GM12801 (cell line): ENCODE data around the gene CAMK2D.

Experiments used
- TF ChIP-seq, protein P1 (sequence below): IDR thresholded peaks from one replicate; pipeline ENCODE4 v1.5.1; 2011; ENCODE audit warnings: control low read depth; ENCODE audit not compliant: insufficient read length; ENCODE audit errors: extremely low read depth

Gene CAMK2D

DNA sequence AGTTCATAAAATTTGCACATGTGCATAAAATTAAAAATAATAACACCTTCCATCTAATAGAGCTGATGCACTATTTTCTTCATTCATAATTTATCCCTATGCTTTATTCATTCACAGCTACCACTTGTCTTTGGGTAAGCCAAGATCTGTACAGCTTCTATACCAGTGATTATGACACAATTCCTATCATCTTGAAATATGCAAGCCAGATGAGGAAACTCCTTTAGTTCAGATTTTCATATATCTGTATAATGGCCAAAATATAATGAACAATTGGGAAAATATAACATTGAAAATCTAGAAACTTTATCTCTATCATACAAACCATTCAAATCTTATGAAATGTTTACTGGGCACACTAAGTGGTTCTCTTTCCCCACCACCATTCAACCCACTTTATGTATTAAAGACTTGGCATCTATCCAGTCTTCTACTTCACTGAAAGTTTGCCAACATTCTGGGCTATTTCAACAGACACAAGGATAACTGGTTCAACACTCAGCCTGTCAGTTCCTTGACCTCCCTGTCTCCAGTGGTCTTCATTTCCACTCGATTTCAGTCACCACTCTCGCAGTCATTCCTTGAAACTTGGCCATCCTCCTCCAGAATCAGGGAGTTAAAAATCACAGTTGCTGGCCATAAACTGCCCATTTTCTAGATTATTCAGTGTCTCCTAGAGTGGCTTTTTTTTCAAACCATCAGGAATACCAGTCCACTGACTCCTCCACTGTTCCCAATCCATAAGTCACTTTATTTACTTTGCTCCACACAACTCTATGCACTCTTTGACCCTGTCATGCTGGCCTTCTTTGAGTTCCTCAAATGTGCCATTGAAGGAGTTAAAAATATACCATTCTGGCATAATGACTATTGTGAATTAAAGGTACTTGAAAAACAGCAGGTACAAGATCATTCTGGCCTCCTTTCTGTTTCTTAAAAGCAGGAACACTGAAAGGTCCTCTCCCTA lies 85.5 kb downstream of the CAMK2D start:
- TF ChIP-seq, protein P1, sequence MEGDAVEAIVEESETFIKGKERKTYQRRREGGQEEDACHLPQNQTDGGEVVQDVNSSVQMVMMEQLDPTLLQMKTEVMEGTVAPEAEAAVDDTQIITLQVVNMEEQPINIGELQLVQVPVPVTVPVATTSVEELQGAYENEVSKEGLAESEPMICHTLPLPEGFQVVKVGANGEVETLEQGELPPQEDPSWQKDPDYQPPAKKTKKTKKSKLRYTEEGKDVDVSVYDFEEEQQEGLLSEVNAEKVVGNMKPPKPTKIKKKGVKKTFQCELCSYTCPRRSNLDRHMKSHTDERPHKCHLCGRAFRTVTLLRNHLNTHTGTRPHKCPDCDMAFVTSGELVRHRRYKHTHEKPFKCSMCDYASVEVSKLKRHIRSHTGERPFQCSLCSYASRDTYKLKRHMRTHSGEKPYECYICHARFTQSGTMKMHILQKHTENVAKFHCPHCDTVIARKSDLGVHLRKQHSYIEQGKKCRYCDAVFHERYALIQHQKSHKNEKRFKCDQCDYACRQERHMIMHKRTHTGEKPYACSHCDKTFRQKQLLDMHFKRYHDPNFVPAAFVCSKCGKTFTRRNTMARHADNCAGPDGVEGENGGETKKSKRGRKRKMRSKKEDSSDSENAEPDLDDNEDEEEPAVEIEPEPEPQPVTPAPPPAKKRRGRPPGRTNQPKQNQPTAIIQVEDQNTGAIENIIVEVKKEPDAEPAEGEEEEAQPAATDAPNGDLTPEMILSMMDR = no peak

DNA sequence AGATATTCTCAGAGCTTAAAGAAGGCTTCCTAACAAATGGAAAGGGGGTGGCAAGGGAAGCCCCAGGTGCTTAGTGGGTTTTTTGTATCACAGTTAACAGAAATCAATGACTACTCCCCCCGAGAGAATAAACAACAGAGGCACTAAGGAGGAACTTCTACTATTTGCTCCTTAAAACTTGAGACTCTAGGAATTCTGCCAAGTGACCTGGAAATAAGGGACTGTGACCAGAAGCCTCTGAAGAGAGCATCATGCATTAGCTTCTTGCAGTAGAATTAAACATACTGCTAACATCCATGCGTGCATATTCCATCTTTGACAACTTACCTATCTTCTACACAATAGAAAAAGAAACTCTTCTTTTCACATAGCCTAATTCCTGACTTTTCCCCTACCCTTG lies 86.8 kb downstream of the CAMK2D start:
- TF ChIP-seq, protein P1 = no peak

DNA sequence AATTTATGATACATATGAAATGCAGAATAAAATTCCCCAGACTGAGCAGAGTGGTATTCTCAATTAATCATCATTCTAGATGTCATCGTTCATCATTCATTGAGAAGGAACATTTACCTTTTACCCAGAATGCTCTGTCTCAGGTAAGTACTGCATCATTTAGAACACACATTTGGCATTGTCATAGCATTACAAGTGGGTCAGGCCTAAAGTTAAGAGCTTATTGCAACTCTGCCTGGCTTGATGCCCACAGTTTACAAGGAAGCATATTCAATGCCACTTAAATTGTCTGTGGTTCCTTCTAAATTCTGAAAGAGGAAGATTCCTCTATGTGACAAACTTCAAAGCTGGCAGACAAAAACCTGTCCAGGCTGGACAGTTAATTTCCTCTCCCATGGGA lies 87.3 kb downstream of the CAMK2D start:
- TF ChIP-seq, protein P1 = no peak

DNA sequence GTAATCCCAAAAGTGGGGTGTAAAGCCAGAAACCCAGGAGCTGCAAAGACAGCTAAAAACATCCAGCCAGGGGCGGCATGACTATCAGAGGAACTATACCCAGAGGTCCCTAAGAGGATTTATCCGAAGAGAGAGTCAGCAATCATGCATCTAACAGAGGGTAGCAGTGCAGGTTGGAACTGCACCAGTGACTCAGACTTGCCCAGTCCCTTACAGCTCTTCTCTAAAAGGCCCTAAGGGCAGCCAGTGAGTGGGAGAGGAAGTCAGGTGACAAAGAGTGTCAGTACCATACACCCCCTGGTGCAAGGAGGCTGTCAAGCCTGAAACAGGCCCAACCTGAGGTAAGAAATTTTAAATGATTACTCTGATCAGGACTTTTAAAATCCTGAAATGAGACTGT lies 88.1 kb downstream of the CAMK2D start:
- TF ChIP-seq, protein P1 = no peak

DNA sequence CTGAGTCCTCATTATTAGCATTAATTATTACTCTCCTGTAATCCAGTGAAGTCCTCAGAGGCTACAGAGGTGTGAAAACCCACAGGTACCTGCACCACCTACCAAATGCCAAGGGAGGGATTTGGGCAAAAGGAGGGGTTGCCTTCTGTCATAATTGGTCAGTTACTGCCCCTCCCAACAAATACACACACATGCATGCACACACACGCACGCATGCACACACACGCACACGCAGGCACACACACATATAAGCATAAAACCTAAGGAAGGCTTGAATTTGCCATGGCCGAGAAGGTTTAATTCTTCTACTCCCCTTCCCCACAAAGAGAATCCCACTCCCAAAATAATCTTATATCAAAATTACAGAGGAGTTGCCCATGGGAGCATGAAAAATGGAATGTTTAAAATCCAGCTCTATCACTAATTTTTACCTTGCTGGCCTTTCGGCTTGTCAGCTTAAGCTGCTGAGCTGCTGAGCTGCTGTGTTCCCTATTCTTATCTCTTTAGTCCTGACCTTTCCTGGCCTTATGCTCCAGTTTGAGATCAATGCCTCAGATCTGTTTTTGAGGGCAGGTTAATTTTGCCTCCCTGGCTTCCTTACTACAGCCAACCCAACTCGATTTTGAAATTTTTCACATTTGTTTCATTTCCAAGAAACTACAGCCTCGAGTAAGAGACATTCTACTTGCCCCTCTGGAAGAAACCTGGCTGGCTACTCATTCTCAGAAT lies 95.0 kb downstream of the CAMK2D start:
- TF ChIP-seq, protein P1 = no peak

DNA sequence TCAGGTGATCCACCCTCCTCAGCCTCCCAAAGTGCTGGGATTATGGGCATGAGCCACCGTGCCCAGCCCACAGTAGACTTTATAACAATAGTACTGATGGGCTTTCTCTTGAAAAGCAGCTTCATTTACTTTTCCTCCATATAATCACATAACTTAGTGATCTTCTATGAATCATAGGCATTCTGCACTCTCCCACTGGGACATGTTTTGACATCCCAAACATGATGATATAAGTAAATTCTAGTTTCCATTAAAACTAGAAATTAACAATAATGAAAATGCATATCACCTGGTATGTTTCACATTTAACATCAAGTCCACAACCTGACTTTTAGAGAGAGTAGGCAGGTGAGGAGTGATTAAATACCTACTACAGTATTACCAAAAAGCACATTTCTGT lies 96.5 kb downstream of the CAMK2D start:
- TF ChIP-seq, protein P1 = no peak

DNA sequence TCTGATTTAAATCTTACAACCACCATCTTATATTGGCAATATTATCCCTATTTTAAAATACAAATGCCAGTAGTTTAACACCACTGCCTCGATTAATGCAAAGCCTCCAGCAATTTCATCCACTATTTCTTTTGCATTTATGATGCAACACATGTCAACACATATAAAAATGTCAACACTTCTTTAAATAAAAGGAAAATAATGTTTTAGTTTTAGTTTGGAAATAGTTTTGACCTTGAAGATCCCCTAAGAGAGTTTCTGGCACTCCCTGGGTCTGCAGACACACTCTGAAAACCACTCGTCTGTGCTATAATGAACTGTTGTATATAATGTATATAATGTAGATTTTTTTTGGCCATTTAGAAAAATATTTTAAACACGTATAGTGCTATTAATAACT lies 99.0 kb downstream of the CAMK2D start:
- TF ChIP-seq, protein P1 = no peak
